Stimulated activated CD8-positive, alpha-beta memory T cell treated with anti-CD3 and anti-CD28 coated beads, Interleukin-12 subunit alpha, Interleukin-12 subunit beta, amount 100 ng/mL, for 24 hours (primary cell): ENCODE measurements around the gene BRDT.
"Not testable (repeated sequence)": the region's sequence is repeated elsewhere in the genome, so short reads cannot be mapped to it uniquely, and the experiment has no call there.

Experiments
- DNase-seq: peaks from one replicate; pipeline ENCODE4 v3.0.0-alpha.2; 2020; ENCODE audit errors: extremely low read depth

Gene BRDT

DNA sequence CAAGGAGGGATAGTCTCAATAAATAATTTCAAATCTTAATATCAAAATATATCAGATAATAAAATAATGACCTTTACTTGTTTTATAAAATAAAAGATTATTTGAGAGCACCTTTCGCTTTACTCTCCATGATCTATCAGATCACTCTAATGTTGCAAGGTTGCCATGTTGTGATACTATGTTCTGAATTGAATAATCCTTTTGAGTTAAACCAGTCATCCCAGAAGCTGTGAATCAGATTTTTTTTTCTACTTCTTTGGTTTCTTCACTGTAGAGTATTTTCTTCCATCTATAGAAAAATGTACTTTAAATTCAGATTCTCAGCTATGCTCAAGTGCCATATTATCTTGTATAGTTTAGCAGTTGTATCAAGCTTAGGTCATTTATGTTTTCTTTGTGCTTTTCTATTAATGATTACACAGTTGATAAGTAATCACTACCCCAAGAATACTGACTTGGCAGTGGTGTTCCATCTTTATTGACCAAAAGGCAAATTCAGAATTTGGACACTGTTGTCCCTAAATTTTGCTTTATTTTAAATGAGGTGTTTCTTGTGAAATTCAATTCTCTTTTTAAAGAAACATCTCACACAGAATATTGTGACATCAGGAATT, 32.9 kb downstream of the BRDT start:
- no peak for DNase-seq

GRCh38 chr1:91993256-91993655, 44.1 kb downstream of the BRDT start:
- DNase-seq: no peak

DNA sequence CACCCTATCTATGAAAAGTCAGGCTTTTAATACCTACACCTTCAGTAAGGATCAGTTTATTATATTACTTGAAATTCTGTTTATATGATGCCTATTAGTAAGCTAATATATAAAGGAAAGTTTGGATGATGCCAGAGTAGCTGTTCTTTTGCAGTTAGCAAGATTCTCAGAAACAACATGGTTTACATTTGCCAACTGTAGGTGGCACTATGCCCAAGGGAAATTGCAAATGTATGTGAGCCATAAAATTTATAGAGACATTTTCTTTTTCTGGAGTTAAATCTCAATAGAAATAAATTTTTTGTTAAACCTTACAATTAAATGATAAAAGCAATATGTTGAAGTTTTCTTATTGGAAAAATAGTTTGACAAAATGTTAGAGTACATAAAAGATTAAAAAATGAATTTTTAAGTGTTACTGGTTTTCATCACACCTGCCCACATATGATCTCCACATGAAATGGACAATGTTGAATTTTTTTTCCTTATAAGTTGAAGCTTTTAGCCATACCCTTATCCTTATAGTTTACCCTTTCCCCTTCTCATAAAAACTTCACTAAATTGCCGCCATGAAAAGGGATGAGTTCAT, 48.5 kb downstream of the BRDT start:
- no peak for DNase-seq

DNA sequence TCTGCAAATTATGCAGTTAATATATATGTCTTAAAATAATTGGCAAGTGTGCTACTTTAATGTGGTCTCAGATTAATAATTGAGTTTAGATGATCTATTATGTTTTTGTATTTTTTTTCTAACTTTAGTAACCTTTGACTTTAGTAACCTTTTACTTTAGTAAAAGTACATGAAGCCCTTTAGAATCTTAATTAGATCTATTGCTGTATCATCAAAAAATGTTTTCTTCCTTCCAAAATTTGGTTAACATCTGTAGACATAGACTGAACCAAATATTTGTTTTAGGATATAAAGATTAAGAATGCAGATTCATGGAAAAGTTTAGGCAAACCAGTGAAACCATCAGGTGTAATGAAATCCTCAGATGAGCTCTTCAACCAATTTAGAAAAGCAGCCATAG, 54.9 kb downstream of the BRDT start:
- DNase-seq: no peak

- DNase-seq: no peak
Measured at GRCh38 chr1:92013923-92014322, 64.7 kb downstream of the BRDT start.

- DNase-seq: no peak
Measured at GRCh38 chr1:92016720-92017316, 67.6 kb downstream of the BRDT start.

DNA sequence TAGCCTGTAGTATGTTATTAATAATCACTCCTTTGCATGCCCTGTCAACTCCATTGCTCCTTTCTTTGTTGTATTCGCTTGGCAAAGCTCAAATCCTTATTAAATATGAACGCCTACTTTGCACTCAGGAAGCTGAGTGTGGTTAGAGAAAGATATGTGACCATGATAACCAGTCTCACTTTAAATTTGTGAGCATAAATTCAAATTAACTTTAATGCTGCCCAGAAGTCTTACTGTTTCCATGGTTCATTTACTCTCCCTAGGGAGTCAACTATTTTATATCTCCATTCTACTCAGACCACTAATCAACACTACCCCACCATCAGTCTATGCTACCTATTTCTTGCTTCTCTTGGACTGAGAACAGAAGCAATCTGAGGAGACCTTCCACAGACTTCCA, 68.5 kb downstream of the BRDT start:
- no peak for DNase-seq

- not testable (repeated sequence) for DNase-seq
Measured at GRCh38 chr1:92026042-92026441, 76.8 kb downstream of the BRDT start.

DNA sequence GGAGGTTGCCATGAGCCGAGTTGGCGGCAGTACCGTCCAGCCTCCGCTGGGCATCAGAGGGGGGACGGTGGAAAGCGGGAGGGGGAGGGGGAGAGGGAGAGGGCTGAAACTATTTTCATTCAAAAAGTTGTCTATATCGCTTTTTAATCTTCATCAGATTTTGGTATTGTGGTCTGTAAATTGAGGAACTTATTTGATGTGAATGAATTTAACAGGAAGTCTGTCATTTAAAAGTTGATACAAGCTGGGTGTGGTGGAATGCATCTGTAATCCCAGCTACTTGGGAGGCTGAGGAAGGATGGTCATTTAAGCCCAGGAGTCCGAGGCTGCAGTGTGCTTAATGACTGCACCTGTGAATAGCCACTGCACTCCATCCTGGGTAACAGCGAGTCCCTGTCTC, 77.6 kb downstream of the BRDT start:
- no peak for DNase-seq

DNA sequence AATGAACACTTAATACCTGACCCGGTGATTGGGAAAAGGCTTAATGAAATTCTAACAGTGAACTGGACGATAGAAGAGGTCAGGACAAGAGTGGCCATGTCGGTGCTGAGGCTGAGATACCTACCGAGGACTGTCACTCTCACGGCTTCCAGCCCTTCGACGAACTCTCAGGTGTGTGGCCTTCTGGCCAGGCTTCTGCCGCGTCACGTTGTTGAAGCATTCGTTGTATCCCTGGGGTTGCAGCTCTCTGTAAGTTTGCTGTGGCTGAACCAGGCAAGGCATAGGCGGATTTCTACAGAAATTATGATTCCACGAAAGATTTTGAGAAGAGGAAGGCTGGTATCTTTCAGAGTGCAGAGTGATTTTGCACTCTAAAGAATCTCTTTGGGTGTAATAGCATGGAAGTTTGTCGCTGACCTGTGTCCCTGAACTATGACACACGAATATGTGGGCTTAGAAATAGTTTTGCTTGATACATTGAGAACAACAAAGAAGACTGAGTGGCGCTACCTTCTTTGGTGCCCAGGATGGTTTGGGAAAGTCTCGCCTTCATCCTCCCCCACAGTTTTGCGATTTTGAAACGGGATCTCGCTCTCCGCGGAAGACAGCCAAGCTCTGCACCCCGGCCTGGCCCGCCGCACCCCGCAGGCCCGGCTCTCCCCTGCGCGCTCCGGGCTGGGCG, 80.2 kb downstream of the BRDT start:
- no peak for DNase-seq

GRCh38 chr1:92030656-92031107, 81.5 kb downstream of the BRDT start:
- DNase-seq: no peak

DNA sequence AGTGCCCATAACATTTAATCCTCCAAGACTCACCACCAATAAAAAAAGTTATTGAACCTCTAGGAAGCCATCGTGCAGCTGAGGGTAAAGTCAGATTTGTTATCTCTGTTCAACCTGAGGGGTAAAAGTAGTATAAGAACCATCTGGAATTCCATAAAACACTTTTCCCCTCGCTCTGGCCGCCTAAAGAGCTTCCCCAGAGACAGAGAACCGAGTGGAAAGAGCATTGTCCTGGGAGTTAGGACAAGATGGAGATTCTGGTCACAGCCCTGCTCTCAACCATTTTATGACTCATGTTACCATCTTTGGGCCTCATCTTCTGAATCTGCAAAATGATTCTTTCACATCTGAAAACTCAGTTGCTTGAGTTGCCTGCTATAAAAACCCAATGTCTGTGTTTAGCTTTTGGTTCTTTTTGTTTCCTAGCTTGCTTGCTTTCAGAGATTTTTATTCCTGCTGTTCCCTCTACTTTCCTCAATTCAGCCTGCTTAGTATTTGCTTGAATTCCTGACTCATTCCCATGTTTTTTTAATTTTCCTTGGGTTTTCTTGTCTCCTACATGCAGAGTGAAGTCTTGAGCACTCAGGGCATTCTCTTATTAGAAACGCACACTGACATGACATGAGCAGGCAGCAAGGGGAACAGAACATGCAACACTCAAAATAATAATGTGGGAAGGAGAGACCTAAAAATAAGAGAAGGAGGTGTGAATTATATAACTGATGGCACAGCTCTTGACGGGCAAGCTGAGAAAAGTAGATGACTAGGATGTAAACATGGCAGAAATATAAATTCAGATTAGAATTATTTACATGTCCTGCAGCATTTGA, 82.3 kb downstream of the BRDT start:
- no peak for DNase-seq

DNA sequence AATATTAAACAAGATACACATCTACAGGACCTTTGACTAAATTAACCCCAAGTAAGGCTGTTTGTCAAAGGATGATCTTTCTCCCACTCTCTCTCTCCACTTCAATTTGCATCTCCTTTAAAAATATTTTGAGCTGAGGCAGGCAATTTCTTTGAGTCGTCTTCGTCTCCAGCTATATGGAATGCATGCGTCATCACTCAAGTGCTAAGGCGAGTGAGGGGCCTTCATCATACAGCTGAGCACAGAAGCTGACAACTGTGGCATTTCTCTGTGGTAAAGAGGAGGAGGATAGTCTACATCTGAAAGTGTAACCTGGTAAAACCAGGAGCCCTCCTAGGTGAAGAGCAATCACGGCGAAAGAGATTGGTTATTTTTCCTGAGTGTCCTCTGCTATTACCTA, 88.2 kb downstream of the BRDT start:
- no peak for DNase-seq

DNA sequence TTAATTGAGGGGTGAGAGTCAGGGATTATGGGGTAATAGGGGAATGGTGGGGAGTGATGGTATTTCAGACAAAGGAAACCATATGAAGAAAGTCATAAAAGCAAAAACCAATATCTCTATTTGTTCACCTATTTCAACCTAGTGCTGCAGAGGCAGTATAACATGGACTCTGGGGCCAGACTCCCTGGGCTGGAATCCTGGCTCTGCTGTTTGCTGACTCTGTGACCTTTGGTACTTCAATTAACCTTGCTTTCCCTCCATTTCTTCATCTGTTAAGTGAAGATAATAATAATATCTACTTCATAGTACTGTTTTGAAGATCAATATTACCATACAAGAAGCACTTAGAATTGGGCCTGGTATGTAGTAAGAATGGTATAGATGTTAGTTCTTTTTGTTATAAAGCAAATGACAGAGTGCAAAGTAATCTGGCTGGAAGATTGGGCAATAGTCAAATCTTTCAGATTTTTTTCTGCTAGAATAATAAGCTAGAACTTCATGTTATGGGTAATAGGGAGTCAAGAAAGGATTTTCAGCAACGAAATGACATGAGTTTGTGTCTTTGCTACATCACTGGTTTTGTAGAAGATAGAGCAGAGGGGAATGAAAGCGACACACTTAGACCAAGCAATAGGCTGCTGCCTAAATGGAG, 89.6 kb downstream of the BRDT start:
- DNase-seq: no peak

GRCh38 chr1:92040971-92041370, 91.8 kb downstream of the BRDT start:
- no peak for DNase-seq

DNA sequence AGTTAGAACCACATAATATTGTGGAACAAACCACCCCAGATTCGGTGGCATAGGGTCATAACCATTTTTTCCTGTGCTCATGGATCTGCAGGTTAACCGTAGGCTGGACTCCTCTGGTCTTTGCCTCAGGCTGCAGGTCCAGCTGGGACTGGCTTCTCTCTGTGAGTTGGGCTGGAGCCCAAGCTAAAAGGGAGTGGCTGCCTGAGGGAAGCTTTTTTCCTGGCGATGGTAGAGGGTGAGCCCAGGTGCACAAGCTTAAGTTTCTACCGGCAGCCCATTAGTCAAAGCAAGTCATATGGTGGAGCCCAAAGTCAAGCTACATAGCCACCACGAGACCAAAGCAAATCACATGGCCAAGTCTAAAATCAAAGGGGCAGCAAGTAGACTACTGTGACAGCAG, 94.4 kb downstream of the BRDT start:
- no peak for DNase-seq

GRCh38 chr1:92045766-92046495, 96.7 kb downstream of the BRDT start:
- no peak for DNase-seq

- no peak for DNase-seq
Measured at GRCh38 chr1:92051948-92052347, 102.7 kb downstream of the BRDT start.
